Hippocampal formation (tissue), 2 donors: ENCODE measurements around the gene CFAP107.
"Not testable (repeated sequence)": the region's sequence is repeated elsewhere in the genome, so short reads cannot be mapped to it uniquely, and the experiment has no call there.

Experiments
- DNase-seq, 2 donors: peaks; one replicate each; lab custom pipeline; 2025; lab: John Stamatoyannopoulos, UW

The CFAP107 gene

GRCh38 chr1:12745992-12746323 is at the start of gene CFAP107:
TSS of gene CFAP107 (plus strand) at chr1:12746200. CDS start at chr1:12746431, 231 bp downstream.
- no peak for DNase-seq

- no peak for DNase-seq
Observed at GRCh38 chr1:12696658-12697057, 49.3 kb upstream of the CFAP107 start.

- DNase-seq, result no peak
Observed at GRCh38 chr1:12697397-12697796, 48.6 kb upstream of the CFAP107 start.

- no peak for DNase-seq
Observed at GRCh38 chr1:12703821-12704451, 42.1 kb upstream of the CFAP107 start.

- DNase-seq, result no peak
Observed at GRCh38 chr1:12706061-12706460, 39.9 kb upstream of the CFAP107 start.

GRCh38 chr1:12708396-12709090 is 37.5 kb upstream of the CFAP107 start:
- DNase-seq, result no peak

- DNase-seq, result no peak
Observed at GRCh38 chr1:12709091-12709491, 36.9 kb upstream of the CFAP107 start.

GRCh38 chr1:12709696-12710095 is 36.3 kb upstream of the CFAP107 start:
- no peak for DNase-seq

GRCh38 chr1:12711536-12711935 is 34.5 kb upstream of the CFAP107 start:
- DNase-seq, result no peak

GRCh38 chr1:12712076-12712475 is 33.9 kb upstream of the CFAP107 start:
- DNase-seq, result no peak

GRCh38 chr1:12712929-12713328 is 33.1 kb upstream of the CFAP107 start:
- DNase-seq, result no peak

GRCh38 chr1:12713651-12714050 is 32.3 kb upstream of the CFAP107 start:
- not testable (repeated sequence) for DNase-seq

- no peak for DNase-seq
Observed at GRCh38 chr1:12714710-12715475, 31.1 kb upstream of the CFAP107 start.

GRCh38 chr1:12715896-12716437 is 30.0 kb upstream of the CFAP107 start, which contains the start of gene AADACL3:
TSS of gene AADACL3 (plus strand) at chr1:12716110. CDS start at chr1:12716177, 67 bp downstream.
- no peak for DNase-seq

GRCh38 chr1:12717301-12717838 is 28.6 kb upstream of the CFAP107 start:
- no peak for DNase-seq

- no peak for DNase-seq
Observed at GRCh38 chr1:12722626-12723025, 23.4 kb upstream of the CFAP107 start.

- no peak for DNase-seq
Observed at GRCh38 chr1:12728391-12728790, 17.6 kb upstream of the CFAP107 start.

GRCh38 chr1:12730156-12730555 is 15.8 kb upstream of the CFAP107 start:
- no peak for DNase-seq

GRCh38 chr1:12731084-12731483 is 14.9 kb upstream of the CFAP107 start:
- not testable (repeated sequence) for DNase-seq

- DNase-seq, result no peak
Observed at GRCh38 chr1:12734651-12735050, 11.3 kb upstream of the CFAP107 start.

GRCh38 chr1:12738934-12739333 is 7.1 kb upstream of the CFAP107 start:
- no peak for DNase-seq

GRCh38 chr1:12739613-12740012 is 6.4 kb upstream of the CFAP107 start:
- DNase-seq, result no peak
